DMS79 treated with DMSO at 0.1 percent for 48 hours (cell line): ENCODE data around the gene MLN.
"Not testable (repeated sequence)": the region's sequence is repeated elsewhere in the genome, so short reads cannot be mapped to it uniquely, and the experiment has no call there.

Experiments
- DNase-seq: peaks from one replicate; lab custom pipeline; 2025; lab: John Stamatoyannopoulos, UW

MLN gene

DNA sequence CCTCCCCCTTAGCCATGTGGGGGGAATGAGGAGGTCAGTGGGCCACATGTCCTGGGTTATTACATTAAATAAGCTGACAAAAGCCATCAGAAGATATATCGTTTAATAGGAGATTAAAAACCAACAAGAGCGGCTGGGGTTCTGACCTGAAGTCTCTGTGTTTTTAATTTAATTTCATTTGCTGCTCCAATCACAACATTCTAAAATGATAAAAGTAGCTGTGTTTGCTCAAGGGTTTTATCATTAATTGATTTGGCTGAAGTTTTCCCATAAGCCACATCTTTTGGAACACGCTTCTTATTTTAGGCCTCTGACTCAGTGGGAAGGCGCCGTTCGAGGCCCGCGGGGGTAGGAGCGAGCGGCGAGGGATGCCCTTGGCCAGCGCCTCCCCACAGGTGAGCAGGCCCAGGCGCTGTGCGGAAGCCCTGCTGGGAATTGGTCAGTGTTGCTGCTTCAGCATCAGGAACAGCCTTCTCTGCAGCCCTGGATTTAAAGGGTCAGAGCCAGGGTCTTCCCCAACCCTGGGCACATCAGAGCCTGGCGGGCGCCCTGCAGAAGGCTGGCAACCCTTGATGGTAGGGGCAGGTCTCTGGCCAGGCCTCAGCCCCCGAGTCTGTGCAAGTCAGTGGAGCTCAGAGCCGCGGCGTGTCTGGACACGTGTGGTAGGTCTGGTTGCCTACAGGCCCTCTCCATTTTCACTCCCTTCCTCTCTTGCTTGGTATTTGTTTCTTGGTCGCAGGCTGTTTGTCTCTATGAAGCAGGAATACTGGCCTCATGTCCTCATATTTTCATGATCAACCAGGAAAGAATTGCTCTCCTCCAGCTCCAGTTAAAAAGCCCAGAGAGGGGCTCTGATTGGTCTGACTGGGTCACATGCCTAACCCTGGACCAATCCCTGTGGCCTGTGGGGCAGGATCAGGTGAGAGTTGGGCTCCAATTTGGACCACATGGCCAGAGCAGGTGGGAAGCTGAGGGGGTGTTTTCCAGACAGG is 30.9 kb upstream of the MLN start:
- no peak for DNase-seq

DNA sequence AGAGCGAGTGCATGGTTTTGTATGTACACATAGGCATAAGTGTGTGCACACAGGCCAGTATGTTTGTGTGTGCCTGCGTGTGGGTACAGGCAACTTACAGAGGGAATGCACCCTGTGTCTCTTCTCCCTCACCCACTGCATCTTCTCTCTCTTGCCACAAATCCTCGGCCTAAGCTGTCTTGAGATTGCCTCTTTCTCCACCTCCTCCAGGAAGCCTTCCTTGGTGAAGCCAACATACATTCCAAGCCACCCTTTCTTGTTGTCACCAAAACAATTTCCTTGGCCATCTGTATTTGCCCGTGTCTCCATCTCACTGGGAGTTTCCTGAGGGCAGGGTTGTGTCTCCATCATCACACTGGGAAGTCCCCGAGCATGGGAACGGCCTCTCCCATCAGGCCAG is 29.8 kb upstream of the MLN start:
- no peak for DNase-seq

DNA sequence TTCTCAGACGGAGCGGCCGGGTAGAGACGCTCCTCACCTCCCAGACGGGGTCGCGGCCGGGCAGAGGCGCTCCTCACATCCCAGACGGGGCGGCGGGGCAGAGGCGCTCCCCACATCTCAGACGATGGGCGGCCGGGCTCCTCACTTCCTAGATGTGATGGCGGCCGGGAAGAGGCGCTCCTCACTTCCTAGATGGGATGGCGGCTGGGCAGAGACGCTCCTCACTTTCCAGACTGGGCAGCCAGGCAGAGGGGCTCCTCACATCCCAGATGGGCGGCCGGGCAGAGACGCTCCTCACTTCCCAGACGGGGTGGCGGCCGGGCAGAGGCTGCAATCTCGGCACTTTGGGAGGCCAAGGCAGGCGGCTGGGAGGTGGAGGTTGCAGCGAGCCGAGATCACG is 29.0 kb upstream of the MLN start:
- DNase-seq: not testable (repeated sequence)

DNA sequence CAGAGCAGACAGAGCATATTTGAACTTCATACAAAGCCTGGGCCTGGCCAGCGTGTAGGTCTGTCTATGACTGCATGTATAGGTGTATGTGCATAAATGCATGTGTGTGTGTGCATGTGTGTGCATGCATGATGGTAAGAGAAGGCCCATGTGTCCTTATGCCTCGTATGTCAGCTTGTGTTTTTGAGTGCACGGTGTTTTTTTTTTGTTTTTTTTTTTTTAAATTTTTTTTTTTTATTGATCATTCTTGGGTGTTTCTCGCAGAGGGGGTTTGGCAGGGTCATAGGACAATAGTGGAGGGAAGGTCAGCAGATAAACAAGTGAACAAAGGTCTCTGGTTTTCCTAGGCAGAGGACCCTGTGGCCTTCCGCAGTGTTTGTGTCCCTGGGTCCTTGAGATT is 27.9 kb upstream of the MLN start:
- DNase-seq: not testable (repeated sequence)

DNA sequence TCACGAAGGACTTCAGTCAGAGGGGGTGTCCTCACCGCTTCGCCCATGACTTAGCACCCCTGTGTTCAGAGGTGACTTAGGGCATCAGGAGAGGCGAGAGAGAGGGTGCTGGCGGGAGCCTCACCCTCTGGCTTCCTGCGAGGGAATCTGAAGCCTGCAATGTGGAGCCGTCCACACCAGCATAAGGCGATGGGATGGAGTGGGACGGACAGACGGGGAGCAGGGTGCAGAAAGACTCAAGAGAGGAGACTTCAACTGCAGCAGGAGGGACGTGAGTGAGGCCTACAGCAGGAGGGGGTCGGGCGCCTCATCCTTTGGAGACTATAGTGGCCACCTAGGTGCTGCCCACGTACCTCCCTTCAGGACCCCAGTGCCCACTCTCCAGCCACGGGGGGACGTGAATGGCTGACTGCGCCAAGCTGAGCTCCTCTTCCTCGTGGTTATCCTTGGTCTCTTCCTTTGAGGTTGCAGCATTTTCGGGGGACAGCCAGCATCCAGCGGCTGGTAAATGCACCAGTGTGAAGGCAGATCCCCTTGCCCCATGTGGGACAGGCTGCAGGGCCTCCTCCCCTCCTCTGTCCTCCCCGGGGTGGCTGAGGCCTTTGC is 26.9 kb upstream of the MLN start:
- no peak for DNase-seq

DNA sequence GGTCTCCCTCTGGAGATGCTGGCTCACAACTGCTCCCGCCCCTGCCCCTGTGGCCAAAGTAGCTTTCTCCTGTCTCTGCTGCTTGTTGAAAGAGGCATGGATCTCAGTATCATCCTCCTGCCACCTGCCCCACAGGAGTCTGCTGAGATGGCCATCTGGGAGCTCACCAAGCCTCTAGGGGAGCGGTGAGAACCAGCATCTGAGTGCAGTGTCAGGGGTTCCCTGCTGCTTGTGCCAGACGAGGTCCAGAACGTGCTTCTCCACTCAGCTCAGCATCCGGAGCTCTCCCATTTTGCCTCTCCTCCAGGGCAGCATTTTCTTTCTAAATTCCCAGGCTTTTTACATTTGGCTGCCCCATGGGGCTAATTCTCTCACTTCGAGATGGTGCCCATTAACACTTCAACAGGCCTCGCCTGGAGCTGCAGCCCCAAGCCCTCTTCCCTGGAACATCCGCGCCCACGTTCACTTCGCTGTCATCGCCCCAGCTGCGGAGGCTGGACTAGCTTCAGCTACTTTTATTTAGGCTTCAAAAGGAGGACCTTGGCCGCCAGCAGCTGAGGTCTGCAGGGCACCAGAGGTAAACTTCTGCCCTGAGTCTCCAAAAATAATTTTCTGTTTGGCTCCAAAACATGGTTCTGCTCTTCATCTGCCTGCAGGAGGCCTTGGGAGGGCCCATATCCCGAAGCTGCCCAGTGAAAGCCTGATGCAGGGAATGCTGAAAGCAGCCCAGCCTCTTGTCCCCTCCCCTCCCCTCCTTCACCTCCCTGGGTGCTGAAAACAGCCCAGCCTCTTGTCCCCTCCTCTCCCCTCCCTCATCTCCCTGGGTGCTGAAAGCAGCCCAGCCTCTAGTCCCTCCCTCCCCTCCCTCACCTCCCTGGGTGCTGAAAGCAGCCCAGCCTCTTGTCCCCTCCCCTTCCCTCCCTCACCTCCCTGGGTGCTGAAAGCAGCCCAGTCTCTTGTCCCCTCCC is 25.2 kb upstream of the MLN start:
- no peak for DNase-seq

DNA sequence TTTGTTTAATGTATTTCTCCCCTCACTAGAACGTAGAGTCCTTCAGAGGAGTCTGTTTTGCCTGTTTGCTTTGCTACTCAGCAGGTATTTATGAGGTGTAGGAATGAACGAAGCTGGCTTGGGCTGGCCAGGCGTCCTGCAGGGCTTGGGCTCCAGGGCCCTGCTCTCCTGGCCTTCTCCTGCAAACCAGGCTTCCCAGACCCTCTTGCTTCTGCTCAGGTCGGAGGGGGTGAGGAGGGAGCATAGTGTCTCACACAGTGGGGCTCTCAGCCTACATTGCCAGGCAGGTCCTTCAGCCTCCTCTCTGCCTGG is 24.6 kb upstream of the MLN start:
- DNase-seq: peak; percentile 56

DNA sequence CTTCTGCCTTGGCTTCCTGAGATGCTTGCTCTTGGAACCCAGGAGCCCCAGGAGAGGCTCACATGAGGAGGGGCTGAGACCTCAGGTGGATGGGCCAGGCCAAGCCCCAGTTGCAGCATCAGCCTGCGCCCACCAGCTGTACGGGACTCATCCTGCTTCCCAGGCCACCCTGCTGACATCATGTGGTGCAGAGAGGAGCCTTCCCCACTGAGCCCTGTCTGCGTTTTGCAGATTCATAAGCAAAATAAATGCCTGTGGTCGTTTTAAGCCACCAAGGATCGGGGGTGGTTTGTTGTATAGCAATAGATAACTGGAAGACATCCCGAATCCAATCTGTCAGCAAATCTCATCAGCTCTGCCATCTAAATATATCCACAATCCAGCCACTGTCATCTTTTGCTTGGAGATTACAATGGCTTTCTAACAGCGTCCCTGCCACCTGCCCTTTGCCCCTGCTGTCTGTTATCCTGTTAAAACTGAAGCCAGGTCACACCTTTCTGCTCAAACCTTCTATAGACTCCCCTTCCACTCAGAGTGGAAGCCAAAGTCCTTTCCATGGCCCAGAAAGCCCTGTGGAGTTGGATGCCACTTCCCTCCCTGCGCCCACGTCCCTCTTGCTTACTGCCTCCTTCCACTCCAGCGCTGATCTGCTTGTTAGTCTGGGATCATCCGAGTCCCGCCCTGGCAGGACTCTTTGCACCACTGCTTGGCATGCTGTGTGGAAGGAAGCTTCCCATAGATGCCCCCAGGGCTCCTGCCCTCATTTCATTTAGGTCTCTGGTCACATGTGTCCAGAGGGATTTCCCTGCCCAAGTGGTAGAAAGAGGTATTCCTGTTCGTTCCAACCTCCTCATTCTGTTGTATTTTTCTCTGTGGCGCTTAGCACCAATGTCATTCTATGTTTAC is 24.0 kb upstream of the MLN start:
- no peak for DNase-seq

DNA sequence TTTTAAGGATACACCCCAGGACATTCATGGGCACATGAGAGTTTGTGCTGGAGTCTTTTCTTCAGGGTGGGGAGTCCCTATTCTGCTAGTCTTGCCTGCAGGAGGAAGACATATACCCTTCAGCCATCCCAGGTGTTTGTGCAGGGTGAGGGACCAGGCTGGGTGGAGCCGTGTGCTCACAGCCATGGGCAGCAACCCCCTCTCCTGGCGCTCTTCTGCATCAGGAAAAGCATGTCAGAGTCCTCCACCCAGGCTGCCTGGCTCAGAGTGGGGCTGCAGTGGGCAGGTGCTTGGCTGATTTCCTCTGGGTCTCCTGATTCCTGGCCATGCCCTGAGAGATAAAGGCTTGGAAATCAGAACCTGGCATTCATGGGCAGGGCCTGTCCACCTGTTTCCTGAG is 22.7 kb upstream of the MLN start:
- peak; percentile 20 for DNase-seq

DNA sequence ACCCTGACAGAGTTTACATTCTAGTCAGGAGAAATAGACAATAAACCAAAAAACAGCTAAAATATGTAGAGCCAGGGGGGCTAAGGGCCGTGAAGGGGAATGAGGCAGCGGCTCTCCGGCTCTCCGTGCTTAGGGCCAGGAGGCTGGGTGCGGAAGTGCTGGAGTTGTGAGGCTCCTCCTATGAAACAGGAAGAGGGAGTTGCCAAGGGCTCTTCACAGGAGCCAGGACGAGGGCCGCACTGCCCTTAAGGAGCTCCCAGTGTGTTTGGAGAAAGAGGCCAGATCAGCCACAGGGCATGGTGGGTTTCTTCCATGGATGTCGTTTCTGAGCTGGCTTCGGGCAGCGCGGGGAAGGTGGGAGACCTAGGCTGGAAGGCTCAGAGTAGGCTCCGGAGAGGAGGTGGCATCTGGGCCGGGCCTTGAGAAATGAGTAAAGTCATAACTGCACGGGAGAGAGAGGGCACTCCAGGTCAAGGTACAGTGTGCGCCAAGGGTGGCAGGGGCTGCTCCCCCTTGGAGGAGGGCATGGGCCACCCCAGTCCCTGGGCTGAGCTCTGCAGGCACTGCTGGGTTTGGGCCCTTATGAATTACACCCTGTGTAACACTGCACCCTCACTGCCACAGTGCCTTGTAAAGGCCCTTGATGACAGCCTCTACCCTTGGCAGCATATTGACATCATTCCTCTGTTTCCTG is 20.8 kb upstream of the MLN start:
- peak; percentile 57 for DNase-seq

DNA sequence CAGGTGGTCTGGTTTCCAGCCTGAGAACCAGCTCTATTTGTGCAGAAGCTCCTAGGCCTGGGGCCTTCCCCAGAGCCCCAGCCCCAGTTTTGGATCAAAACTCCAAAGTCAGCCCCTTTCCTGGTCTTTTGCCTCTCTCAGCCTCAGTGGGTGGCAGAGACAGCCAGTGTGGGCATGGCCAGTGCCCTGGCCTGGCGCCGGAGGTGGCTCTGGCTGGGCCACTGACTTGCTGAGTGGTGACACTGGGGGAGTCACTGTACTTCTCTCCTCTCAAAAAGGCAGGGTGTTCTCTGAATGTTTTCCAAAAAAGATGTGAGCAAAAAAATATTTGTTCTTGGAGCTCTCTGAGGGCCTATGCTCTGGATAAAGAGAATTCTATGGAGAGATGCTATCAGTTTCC is 20.0 kb upstream of the MLN start:
- DNase-seq: no peak

DNA sequence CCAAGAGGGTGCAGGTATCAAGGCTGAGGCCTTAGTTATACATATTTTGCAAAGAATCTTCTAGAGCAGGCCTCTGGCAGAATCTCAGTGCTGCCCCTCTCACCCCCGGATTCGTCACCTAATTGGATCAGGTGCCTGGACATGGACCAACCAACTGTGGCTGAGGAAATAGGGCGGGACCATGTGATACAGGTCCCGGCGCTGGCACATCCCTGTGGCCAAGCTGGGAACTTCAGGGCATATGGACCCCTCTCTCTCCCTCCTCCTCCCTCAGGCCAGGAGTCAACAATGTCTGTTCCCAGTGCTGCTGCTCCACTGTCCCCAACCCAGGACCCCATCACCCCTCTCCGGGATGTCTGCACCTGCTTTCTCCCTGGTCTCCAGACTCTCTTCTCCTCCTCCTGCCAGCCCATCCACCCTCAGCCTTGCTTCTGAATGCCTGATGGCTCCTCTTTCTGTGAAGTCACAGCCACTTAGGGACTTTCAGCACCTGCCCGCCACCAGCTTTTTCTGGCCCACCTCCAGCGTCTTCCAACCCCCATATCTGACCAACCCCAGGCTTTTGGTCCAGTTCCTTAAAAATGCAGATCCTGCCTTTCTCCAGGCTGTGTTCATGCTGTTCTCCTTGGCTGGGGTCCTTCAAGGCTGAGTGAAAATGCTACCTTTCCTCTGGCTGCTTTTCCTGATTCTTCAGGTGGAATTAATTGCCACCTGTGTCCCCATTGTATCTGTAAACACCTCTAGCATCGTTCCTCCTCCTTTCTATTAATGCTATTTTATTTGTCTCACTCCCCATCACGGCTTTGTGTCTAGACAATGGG is 19.0 kb upstream of the MLN start:
- DNase-seq: peak; percentile 97

DNA sequence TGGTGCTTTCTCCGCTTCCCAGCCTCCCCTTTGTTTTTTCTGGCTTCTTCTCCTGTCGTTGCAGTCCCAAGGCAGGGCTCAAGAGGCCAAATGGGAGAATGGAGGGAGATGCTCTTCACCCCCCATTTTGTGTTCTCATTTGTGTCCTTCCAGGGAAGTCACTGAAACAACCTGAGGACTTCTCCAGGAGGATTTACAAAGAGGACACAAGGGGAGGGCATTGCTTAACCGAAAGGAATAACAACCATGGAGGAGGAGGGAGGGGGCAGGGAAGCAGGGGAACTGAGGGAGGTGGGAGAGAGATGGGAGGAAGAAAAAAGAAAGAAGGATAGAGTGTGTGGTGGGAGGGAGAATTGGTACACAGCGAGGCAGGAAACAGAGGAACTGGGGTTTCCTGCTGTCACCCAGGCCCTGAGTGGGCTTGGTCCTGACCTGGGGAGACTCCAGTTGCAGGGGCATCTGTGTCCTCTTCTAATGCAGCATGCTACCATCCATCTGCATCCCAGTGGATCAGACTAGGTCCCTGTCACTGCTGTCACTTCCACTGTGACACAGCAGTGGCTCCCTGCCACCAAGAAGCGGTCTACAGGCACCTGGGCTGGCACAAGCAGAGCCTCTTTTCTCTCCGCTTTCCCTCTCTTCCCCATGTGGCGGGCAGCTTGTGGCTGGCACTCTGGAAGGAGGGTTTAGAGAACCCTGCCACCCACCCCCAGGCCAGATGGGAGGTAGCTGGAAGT is 17.1 kb upstream of the MLN start:
- no peak for DNase-seq

DNA sequence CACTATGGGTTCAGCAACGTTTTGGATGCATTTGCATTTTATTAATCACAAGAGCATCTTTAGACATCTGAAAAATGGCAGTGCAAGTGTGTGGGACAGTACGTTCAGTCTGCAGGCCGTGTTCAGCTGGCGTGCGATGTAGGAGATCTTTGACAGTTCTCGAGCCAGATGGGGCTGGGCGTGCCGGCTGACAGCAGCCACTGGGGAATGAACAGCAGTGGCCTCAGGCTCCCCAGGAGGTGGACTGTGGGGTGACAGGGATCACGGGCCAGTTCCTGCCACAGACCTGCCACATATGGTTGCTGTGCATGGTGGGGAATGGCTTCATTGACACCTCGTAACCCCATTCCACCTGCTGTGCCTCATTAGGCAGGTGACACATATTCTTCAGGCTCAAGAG is 16.4 kb upstream of the MLN start:
- no peak for DNase-seq

DNA sequence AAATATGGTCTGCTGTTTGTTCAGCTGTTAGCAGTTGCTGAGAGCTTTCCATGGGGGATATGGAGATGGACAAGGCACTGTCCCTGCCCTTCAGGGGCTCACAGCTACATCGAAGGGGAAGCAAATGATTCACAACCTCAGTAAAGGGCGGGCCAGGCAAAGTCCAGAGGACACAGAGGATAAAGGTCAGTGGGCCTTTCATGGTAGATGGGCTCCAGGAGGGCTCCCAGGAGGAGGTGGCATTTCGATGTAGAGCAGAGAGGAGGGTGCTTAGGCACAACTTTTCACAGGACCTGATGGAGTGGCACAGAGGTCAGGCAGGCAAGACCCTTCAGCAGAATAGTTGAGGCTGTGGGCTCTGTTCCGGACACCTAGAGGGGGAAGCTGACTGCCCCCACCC is 15.2 kb upstream of the MLN start:
- DNase-seq: no peak

DNA sequence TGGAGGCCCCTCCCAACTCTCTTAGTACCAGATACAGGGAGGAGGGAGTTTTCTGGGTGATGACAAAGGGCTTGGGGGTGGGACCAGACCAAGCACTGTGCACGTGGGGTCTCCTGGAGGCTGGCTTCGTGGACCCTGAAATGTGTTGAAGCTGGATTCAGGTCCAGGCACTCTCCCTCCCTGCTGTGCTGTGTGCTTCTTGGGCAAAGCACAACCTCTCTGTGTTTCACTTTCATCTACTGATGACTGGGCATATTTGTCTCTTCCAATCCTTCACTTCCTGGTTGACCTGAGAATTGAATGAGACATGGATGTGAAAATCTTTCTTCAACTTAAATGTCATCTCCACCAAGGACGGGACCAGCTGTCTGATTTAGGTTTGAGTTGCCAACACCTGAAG is 14.5 kb upstream of the MLN start:
- no peak for DNase-seq

DNA sequence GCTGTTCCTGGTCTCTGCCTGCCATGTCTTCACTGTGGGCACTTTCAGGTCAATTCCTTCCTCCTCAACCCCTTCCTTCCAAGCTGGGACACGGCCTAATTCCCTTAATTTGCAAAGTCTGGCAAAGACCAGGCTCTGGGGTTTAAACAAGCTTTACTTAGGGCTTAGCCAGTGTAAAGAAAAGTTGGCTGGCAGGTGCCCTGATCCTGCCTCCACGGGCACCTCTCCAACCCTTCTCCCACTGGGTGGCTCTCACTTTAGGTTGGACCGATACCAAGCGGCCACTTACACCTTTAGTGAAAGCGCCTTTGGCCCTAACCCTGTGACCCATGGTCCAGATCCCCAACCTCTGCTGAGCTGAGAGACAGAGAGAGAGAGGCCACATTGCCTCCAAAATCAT is 13.7 kb upstream of the MLN start:
- DNase-seq: peak; percentile 24

DNA sequence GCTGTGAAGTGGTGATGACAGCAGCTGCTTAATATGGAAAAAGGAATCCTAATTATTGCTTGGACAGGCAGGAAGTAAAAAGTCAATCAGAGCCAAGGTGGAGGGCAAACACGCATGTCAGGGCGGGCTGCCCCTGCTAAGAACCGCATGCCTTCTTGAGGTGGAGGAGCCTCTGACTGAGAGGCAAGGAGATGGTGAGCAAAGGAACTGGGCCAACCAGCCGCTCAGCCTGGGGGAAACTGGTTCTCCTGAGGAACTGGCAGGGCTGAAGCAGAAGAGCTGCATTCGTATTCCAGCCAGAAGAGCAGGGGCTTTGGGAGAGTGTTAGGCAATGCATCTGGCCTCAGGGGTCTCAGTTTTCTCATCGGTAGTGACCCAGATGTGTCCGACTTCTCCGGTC is 13.1 kb upstream of the MLN start:
- DNase-seq: peak; percentile 44

DNA sequence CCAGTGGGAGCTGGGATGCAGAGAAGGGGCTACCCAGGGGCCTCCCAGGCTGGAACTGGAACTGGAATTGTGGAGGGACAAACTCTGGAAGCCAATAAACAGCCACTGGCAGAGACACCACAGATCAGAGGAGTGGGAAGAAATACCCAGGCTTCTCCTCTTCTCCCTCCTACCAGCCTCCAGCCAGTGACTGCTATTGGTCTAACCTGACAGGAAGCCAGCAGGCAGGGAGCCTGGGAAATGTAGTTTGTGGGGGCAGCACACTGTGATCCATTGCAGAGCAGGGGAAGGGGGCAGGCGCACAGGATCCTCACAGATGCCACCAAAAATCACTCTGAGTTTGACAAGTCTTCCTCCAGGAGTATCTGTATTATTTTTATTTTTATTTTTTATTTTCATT is 12.1 kb upstream of the MLN start:
- DNase-seq: peak; percentile 57
